Neuron (in vitro differentiated cells): Measurements from ENCODE around the gene PLEKHG2.
A peak's percentile ranks its signal among the peaks of the same experiment; 100 is the strongest.

Experiments
- H2AFZ ChIP-seq: one replicate; pipeline ENCODE4 v1.6.1; 2013; ENCODE audit warnings: low read depth, mild to moderate bottlenecking, inconsistent platforms, low read length, moderate library complexity
- H3K27me3 ChIP-seq: one replicate; pipeline ENCODE4 v1.6.1; 2013; ENCODE audit warnings: low read length; ENCODE audit not compliant: insufficient read depth
- H3K36me3 ChIP-seq: one replicate; pipeline ENCODE4 v1.6.1; 2013; ENCODE audit warnings: low read length; ENCODE audit not compliant: insufficient read depth
- H3K4me1 ChIP-seq: one replicate; pipeline ENCODE4 v1.6.1; 2013; ENCODE audit warnings: low read length; ENCODE audit not compliant: insufficient read depth
- H3K4me3 ChIP-seq: 2 replicates; pipeline ENCODE4 v1.5.1; 2013; ENCODE audit warnings: mild to moderate bottlenecking, low read length, moderate library complexity
- H3K9me3 ChIP-seq: one replicate; pipeline ENCODE4 v1.6.1; 2013; ENCODE audit warnings: low read length

PLEKHG2 gene

DNA sequence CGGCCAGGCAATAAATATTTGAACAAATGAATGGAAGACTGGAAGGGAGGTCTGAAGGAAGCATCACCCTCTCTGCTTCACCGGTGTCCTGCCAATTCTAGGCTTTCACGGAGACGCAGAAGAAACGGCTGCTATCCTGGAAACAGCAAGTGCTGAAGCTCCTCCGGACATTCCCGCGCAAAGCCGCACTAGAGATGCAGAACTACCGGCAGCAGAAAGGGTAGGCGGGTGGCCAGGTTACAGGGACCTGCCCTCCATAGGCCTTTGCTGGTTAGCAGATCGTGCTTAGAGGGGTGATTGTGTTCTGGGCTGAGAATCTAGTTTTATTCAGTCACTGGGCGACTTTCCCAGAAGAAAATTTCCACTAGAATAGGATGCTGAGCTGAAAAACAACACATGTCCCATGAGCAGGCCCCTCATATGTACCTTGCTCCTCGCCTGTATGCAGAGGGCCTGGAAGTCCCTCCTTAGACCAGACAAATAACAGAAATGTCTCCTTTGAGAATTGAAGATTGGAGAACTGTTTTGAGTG, 32.5 kb upstream of the PLEKHG2 start:
- Histone ChIP-seq H3K36me3 (peaks cover 94% of the 10 kb centered on the region), H3K9me3 (no peaks in the 10 kb centered on the region), H3K4me3 (no peak overlapping the region), H3K27me3 (no peaks in the 10 kb centered on the region), H3K4me1 (no peaks in the 10 kb centered on the region), H2AFZ (no peak overlapping the region)

DNA sequence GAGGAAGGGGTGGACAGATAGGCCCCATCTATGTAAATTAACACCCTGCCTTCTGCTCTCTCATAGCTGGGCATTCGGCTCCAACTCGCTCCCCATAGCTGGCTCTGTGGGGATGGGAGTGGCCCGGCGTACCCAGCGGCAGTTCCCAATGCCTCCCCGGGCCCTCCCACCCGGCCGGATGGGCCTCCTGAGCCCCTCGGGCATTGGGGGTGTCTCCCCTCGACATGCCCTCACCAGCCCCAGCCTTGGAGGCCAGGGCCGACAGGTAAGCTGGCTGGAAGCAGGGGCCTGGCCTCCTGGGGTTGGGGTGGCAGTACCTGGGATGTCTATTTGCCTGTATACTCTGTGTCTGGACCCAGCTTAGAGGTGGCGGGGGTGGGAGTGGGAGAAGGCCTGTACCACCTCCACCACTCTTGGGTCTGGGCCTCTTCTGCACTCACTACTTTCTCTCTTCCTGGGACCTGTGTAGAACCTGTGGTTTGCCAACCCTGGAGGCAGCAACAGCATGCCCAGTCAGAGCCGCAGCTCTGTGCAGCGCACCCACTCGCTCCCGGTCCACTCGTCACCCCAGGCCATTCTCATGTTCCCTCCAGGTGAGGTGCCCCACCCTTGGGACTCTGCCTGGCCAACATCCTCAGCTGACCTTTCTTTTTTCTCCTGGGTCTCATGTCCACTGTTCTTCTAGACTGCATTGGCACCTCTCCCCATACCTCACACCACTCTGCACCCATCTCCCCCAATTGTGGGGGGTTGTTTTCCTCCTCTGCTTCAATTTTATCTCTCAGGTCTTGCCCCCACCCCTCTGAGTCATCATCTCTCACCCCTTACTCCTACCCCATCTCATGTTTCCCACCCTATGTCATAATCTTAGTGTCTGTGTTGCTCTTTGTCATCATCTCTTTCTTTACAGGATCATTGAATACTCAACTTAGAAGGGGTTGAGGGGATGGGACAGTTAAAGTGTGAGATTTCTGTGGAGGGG, 31.7 kb upstream of the PLEKHG2 start:
- no peaks in the 10 kb centered on the region for H3K4me1 ChIP-seq
- no peaks in the 10 kb centered on the region for H3K27me3 ChIP-seq
- H3K4me3 ChIP-seq: no peak overlapping the region
- H3K36me3 ChIP-seq: peaks cover 94% of the 10 kb centered on the region
- H2AFZ ChIP-seq: no peak overlapping the region
- H3K9me3 ChIP-seq: no peaks in the 10 kb centered on the region

DNA sequence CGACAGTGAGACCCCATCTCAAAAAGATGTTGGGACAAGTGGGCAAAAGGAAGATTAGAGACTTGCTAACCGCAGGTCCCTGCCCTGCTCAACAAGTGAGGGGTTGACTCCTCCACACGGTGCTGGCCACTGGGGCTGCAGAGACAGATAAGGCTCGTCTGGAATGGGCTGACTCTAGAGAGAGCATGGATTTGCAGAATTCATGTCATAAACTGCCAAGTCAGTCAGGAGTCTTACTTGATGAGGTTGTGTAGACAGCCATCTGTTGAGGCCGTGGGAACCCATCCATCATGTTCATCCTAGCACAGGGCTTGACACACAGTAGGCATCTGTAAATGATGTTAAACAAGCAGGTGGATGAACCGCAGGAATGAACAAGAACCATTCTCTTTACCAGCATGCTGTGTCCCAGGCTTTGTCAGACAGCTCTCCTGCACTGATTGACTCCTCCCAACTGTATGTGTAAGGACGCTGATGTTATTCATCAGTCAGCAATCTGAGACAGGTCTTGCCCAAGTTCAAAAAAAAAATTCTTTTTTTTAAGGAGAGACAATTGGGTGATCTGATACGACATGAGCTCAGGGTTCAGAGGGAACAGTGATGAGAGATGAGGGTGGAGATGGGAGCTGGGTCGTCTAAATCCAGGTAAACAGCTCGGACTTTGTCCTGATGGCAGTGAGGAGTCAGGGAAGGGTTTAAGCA, 30.4 kb upstream of the PLEKHG2 start:
- no peak overlapping the region for H3K4me3 ChIP-seq
- H3K4me1 ChIP-seq: no peaks in the 10 kb centered on the region
- H3K9me3 ChIP-seq: no peaks in the 10 kb centered on the region
- H2AFZ ChIP-seq: no peak overlapping the region
- no peaks in the 10 kb centered on the region for H3K27me3 ChIP-seq
- H3K36me3 ChIP-seq: peaks cover 94% of the 10 kb centered on the region

DNA sequence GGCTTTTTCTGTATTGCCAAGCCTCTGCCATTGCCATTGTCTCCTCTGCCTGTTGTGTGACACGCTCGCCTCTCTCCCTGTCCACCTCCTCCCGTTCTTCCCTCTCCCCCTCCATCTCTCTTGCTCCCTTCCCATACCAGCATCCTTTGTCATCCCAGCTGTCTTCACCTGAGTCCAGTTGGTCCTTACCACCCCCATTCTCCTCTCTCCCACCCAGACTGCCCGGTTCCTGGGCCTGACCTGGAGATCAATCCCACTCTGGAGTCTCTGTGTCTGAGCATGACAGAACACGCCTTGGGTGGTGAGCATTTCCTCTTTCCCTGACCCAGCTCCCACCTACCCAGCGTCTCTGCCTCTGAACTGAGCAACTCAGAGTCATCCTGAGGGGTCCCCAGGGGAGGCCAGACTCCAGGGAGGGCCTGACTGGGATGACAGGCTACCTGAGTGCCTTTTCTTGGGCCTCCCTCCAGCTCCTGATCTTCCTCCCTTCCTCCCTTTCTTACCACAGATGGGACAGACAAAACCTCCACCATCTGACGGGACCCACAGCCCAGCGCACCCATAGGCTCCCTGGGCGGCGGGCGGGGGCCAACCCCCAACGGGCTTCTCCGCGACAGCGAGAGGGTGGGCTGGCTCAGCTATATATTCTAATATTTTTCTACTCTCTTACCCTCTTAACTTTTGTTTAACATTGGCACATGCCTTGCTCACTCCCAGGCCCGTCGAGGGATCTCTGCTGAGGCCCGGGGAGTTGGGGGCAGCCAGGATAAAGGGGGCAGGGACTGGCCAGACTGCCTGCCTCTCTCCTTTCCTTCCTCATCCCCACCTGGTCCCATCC, 29.3 kb upstream of the PLEKHG2 start:
- Histone ChIP-seq H3K4me3 (no peak overlapping the region), H3K4me1 (no peaks in the 10 kb centered on the region), H3K36me3 (peaks cover 94% of the 10 kb centered on the region), H2AFZ (no peak overlapping the region), H3K27me3 (no peaks in the 10 kb centered on the region), H3K9me3 (no peaks in the 10 kb centered on the region)

DNA sequence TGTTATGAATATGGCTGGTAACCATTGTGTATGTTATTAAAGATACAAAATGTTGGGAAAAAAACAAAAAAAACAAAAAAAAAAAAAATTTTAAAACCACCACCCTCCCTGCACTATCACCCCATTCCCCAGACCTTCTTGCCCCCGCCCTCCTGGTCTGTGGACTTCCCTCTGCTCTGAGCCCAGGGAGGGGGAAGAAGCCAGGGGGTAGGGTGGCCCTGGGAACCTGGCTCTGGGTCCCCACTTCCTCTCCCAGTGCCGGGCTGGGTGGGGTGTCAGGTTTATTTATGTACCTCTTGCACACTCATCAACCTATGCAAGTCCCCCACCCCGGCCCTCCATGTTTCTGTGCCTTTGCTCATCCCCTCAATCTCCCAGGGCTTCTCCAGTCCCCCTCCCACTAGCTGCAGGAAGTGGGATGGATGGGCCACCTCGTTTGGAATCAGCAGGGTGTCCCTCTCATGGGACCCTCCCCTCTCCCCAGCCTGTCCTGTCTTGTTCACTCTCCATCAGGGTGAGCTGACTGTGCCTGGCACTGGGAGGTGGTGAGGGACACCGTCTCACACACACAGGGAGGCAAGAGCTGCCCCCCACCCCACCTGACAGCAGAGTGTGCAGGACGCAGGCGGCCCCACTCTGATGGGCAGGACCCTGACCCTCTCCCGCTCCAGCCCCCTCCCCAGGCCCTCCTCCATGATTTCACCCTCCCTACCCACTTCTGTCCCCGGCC, 27.5 kb upstream of the PLEKHG2 start:
- no peak overlapping the region for H2AFZ ChIP-seq
- H3K27me3 ChIP-seq: no peaks in the 10 kb centered on the region
- H3K4me3 ChIP-seq: no peak overlapping the region
- H3K4me1 ChIP-seq: peaks cover 6% of the 10 kb centered on the region
- H3K9me3 ChIP-seq: no peaks in the 10 kb centered on the region
- peaks cover 94% of the 10 kb centered on the region for H3K36me3 ChIP-seq

DNA sequence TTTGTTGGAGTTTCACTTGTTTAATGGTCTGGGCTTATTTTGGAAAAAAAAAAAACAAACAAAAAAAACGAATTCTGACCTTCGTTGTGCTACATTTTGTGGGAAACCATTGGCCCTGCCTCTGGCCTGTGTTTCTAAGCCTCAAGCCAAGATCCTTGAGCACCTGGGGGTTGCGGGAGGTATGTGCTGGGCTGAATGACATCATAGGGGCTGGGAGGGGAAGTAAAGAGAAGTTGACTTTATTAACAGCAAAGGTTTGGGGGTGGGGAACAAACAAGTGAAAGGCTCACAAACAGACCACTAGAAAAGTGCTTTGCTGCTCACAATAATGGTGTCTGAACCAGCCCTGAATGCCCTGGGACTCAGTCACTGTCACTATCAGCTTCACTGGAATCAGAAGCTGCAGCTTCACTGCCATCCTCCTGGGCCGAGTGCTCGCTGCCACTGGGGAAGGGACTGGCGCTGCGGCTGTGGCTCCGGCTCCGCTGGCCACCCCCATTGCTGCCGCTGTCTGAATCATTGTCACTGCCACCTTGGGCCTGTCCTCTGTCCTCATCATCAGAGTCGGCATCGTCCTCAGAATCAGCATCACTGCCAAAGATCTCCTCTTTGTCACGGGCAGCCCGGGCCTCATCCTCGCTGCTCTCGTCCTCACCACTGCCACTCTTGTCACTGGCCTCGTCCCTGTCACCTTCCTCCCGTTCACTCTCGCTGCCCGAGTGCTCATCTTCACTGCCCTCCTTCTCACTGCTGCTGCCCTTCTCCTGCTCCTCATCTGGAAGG, 26.6 kb upstream of the PLEKHG2 start:
- Histone ChIP-seq H2AFZ (no peak overlapping the region), H3K36me3 (peaks cover 86% of the 10 kb centered on the region), H3K4me3 (no peak overlapping the region), H3K4me1 (peaks cover 9% of the 10 kb centered on the region), H3K9me3 (no peaks in the 10 kb centered on the region), H3K27me3 (no peaks in the 10 kb centered on the region)

DNA sequence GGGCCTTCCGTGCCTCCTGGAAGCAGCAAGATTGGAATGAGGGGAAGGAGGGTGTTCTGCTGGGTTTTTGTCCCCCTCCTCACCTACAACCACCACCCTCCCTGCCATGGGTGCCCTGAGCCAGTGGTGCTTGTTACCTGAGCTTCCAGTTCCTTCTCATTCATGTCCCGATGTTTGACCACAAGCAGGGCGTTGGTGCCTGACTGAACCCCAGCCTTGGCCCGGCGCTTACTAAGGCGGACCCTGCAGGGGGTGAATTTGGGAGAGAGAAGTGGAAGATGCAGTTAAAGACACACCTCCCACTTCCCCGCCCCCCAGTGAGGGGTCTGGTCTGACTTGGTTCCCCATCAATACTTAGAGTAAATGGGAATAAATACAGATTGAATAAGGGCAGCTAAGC, 25.9 kb upstream of the PLEKHG2 start:
- Histone ChIP-seq H3K27me3 (no peaks in the 10 kb centered on the region), H3K4me3 (no peak overlapping the region), H3K9me3 (no peaks in the 10 kb centered on the region), H3K36me3 (peaks cover 78% of the 10 kb centered on the region), H3K4me1 (peaks cover 9% of the 10 kb centered on the region), H2AFZ (no peak overlapping the region)

DNA sequence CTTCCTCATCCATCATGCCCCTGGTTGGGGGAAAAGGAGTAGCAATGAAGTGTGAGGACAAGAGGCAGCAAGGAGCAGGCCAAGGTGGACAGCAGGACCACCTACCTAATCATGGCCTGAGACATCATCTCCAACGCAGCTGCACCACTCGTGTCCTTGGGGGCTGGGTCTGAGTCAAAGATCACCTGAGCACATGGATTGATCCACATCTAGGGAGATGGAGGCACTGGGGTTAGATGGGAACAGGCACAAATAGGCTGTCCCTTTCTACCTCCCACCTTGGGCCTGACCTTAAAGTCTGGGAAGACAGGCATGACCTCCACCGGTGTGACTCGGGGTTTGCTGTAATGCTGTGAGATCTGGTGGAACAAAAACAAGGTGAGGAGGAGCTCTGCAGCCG, 23.8 kb upstream of the PLEKHG2 start:
- Histone ChIP-seq H3K4me1 (peaks cover 15% of the 10 kb centered on the region), H3K36me3 (peaks cover 63% of the 10 kb centered on the region), H3K4me3 (no peak overlapping the region), H3K9me3 (no peaks in the 10 kb centered on the region), H3K27me3 (no peaks in the 10 kb centered on the region), H2AFZ (no peak overlapping the region)

DNA sequence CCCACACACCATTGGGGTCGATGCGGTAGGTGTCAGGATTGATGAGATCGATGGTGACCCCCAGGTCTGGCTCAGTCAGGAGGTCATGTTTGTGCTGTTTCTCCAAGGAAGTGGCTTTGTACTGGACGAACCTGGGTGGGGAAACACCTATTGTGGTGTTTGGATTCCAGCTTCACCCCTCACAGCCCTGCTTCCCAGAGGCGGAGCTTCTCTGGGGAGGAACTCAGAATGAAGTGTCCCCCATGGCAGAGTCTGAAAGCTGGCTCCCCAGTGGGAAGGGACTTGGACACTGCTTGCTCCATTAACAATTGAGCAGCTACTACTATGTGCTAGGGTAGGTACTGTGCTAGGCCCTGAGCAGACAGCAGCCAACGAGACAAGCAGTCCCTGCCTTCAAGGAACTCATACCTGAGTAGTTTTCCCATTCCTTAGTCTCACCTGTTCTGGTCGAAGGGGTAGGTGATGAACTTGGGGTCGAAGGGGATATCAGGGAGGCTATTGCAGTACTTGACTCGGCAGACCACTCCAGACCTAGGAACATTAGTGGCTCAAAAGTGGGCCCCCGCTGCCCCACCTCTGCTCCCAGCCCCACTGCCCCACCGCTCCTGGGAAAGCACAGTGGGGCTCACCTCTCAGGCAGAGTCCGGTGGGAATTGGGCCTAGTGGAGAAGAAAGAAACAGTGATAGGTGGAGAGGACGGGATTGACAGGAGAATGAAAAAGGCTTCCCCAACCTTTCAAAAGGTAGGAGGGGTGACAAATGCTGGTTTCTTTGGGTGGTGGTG, 22.6 kb upstream of the PLEKHG2 start:
- H2AFZ ChIP-seq: no peak overlapping the region
- no peaks in the 10 kb centered on the region for H3K9me3 ChIP-seq
- peaks cover 15% of the 10 kb centered on the region for H3K4me1 ChIP-seq
- peak overlapping the region; percentile 77 for H3K4me3 ChIP-seq
- peaks cover 57% of the 10 kb centered on the region for H3K36me3 ChIP-seq
- no peaks in the 10 kb centered on the region for H3K27me3 ChIP-seq

DNA sequence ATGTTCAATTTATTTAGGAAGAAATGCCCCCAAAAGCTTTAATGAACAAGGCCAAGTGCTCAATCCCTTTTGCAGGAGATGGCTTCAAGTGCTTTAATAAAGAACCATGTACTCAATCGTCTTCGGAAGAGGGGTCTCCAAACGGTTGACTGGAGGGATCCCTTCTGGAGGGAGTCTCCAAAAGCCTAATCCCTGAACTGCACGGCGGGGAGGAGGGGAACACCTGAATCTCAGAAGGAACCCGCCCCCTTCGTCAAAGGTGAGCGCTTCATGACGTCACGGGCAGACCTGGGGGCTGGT, 22.1 kb upstream of the PLEKHG2 start:
- Histone ChIP-seq H3K36me3 (peaks cover 53% of the 10 kb centered on the region), H3K4me1 (peaks cover 15% of the 10 kb centered on the region), H3K9me3 (no peaks in the 10 kb centered on the region), H3K27me3 (no peaks in the 10 kb centered on the region), H3K4me3 (peak overlapping the region; percentile 77), H2AFZ (peak overlapping the region; percentile 16)

DNA sequence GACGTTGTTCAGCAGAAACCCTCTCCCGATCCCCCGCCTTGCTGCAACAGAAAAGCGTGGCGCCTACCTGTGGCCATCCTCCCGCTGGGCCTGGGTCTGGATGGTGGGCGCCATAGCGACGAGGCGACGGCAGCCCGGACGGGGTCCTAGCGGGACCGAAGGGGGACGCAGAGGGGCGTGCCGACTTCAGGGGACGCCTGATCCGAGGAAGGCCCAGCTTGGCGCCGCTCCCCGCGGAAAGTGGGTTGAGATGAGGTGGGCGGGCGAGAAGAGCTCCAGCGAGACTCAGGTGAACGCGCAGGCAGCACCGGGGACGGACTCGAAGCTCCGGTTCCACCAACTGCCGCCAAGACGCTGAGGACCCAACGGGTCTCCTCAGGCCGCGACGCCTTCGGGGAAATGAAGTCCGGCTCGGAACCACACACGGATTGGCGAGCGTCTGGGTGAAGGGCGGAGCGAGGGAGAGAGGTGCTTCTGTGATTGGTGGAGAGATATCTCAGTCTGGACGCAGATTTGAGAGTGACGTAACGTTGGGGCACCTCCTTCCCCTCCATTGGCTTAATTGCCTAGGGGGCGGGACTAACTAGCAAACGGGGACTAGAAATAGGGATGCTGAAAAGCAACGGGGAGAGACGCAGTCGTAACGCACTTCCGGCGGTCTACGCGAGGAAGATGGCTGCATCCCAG, 21.6 kb upstream of the PLEKHG2 start, which contains the start of the genes MED29 and PAF1:
MED29 (plus strand) TSS at position 628 of the 687 bp plus-strand sequence; CDS start at position 673, 45 bp downstream.
PAF1 (minus strand) TSS at position 356 of the 687 bp plus-strand sequence; CDS start at position 114, 242 bp downstream.
- peak within 1 kb of the TSS; percentile 77 for H3K4me3 ChIP-seq
- peaks cover 49% of the 10 kb centered on the region for H3K36me3 ChIP-seq
- no peaks in the 10 kb centered on the region for H3K27me3 ChIP-seq
- H3K9me3 ChIP-seq: no peaks in the 10 kb centered on the region
- peaks cover 15% of the 10 kb centered on the region for H3K4me1 ChIP-seq
- peak within 1 kb of the TSS; percentile 16 for H2AFZ ChIP-seq
